BLaER1 treated with 17β-estradiol and CSF1 and Interleukin-3, amounts not matched to agents 10 nM and 100 nM (cell line): ENCODE data around the gene HSPG2.

Source experiments
- H3K27ac ChIP-seq, 11 experiments: shearing (Covaris generic); formaldehyde crosslinking; 2 replicates each; pipeline ENCODE4 v1.8.1; 2022
- H3K27me3 ChIP-seq, 11 experiments: shearing (Covaris generic); formaldehyde crosslinking; 2 replicates each; pipeline ENCODE4 v1.8.1; 2022
- H3K36me3 ChIP-seq, 11 experiments: shearing (Covaris generic); formaldehyde crosslinking; 2 replicates each; pipeline ENCODE4 v1.8.1; 2022
- H3K4me1 ChIP-seq, 10 experiments: shearing (Covaris generic); formaldehyde crosslinking; 2 replicates each; pipeline ENCODE4 v1.8.1; 2022
- H3K4me2 ChIP-seq, 11 experiments: shearing (Covaris generic); formaldehyde crosslinking; 2 replicates each; pipeline ENCODE4 v1.8.1; 2022
- H3K4me3 ChIP-seq, 10 experiments: shearing (Covaris generic); formaldehyde crosslinking; 2 replicates each; pipeline ENCODE4 v1.8.1; 2022
- H3K9ac ChIP-seq, 11 experiments: shearing (Covaris generic); formaldehyde crosslinking; 2 replicates each; pipeline ENCODE4 v1.8.1; 2022
- H3K9me3 ChIP-seq, 11 experiments: shearing (Covaris generic); formaldehyde crosslinking; replicated peaks in 1 of 11; 2 replicates each; pipeline ENCODE4 v1.8.1; 2022
- H4K20me1 ChIP-seq, 11 experiments: shearing (Covaris generic); formaldehyde crosslinking; 2 replicates each; pipeline ENCODE4 v1.8.1; 2022
- Cebpa-rat ChIP-seq, 11 experiments: shearing (Covaris generic); IDR thresholded peaks; 2 replicates each; pipeline ENCODE4 v1.8.1; 2022

Gene HSPG2

GRCh38 chr1:21854751-21855131 is 82.4 kb downstream of the HSPG2 start:
- no peak for TF ChIP-seq Cebpa-rat (IDR thresholded peaks at IDR 0.05)
- H3K36me3 ChIP-seq, result peaks cover 5 to 98% (median 72%) of the 10 kb centered on the region in 11 experiments; a peak in 19 of 22 replicates
- peaks cover 0 to 58% (median 20%) of the 10 kb centered on the region in 10 experiments; a peak in 12 of 20 replicates for H3K4me1 ChIP-seq

DNA sequence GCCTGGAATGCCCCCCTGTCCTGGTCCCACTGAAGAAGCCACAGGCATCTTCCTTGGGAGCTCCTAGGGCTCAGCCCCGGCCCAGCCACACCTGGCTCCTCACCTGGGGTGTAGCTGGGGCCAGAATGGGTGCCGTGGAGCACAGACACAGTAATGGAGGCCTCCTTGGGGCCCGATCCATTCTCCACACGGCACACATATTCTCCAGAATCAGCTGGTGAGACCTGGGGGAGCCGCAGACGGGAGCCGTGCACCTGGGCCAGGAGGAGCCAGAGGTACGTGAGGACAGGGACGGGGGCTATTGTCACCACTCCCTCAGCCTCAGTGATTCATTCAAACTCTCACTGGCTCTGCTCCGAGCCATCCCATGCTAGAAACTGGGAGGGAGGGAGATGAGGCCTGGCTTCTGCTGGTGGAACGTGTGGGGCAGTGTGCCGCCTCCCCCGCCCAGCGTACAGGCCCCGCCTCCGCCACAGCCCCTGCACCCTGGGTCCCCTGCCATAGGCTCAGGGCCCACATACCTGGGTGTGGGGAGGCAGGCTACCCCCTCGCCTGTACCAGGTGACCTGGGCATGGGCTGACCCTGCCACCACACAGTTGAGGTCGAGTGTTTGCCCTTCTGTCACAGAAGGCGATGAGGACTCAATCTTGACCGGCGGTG is 82.9 kb downstream of the HSPG2 start:
- H3K27me3 ChIP-seq, result no peaks in the 10 kb centered on the region
- H3K9me3 ChIP-seq, result no peaks in the 10 kb centered on the region
- peaks cover 5 to 98% (median 68%) of the 10 kb centered on the region in 11 experiments; a peak in 19 of 22 replicates for H3K36me3 ChIP-seq
- no peak overlapping the region; a peak in 1 of 22 replicates for H3K27ac ChIP-seq
- H3K4me1 ChIP-seq, result peaks cover 0 to 58% (median 20%) of the 10 kb centered on the region in 10 experiments; a peak in 12 of 20 replicates
- H3K9ac ChIP-seq, result no peak overlapping the region
- no peak overlapping the region for H3K4me3 ChIP-seq
- peaks cover 0 to 5% (median 0%) of the 10 kb centered on the region in 11 experiments; a peak in 1 of 22 replicates for H4K20me1 ChIP-seq
- H3K4me2 ChIP-seq, result no peak overlapping the region
- TF ChIP-seq Cebpa-rat (IDR thresholded peaks at IDR 0.05), result no peak

More at GRCh38 chr1:21854751-21855131, 82.4 kb downstream of the HSPG2 start:
- Histone ChIP-seq H3K9ac (no peak overlapping the region), H3K4me3 (no peak overlapping the region), H3K9me3 (no peaks in the 10 kb centered on the region), H3K4me2 (no peak overlapping the region), H3K27me3 (no peaks in the 10 kb centered on the region), H4K20me1 (peaks cover 0 to 5% (median 0%) of the 10 kb centered on the region in 11 experiments; a peak in 1 of 22 replicates), H3K27ac (no peak overlapping the region; a peak in 1 of 22 replicates)

GRCh38 chr1:21853131-21853427 is 84.0 kb downstream of the HSPG2 start:
- Histone ChIP-seq H3K27ac (peak overlapping the region in 1 of 11 experiments; percentile 35; a peak in 1 of 22 replicates), H3K4me3 (no peak overlapping the region), H3K27me3 (no peaks in the 10 kb centered on the region), H3K4me2 (peak overlapping the region in 3 of 11 experiments; percentile 55 to 66 (median 61); a peak in 5 of 22 replicates), H3K9ac (no peak overlapping the region), H3K36me3 (peaks cover 5 to 98% (median 72%) of the 10 kb centered on the region in 11 experiments; a peak in 21 of 22 replicates), H4K20me1 (peaks cover 0 to 5% (median 0%) of the 10 kb centered on the region in 11 experiments; a peak in 1 of 22 replicates), H3K4me1 (peaks cover 0 to 49% (median 16%) of the 10 kb centered on the region in 10 experiments; a peak in 12 of 20 replicates), H3K9me3 (no peaks in the 10 kb centered on the region)
- TF ChIP-seq Cebpa-rat (IDR thresholded peaks at IDR 0.05), result no peak

- Histone ChIP-seq H3K9ac (no peak overlapping the region), H3K27me3 (no peaks in the 10 kb centered on the region), H4K20me1 (peaks cover 0 to 5% (median 0%) of the 10 kb centered on the region in 11 experiments; a peak in 1 of 22 replicates), H3K4me1 (peaks cover 0 to 43% (median 11%) of the 10 kb centered on the region in 10 experiments; a peak in 12 of 20 replicates), H3K9me3 (no peaks in the 10 kb centered on the region), H3K36me3 (peaks cover 5 to 98% (median 76%) of the 10 kb centered on the region in 11 experiments; a peak in 21 of 22 replicates), H3K4me3 (no peak overlapping the region), H3K27ac (peak overlapping the region in 2 of 11 experiments; percentile 17 to 35; a peak in 2 of 22 replicates), H3K4me2 (peak overlapping the region in 5 of 11 experiments; percentile 12 to 66 (median 55); a peak in 7 of 22 replicates)
- no peak for TF ChIP-seq Cebpa-rat (IDR thresholded peaks at IDR 0.05)
Measured at GRCh38 chr1:21852282-21853130, 84.6 kb downstream of the HSPG2 start.

DNA sequence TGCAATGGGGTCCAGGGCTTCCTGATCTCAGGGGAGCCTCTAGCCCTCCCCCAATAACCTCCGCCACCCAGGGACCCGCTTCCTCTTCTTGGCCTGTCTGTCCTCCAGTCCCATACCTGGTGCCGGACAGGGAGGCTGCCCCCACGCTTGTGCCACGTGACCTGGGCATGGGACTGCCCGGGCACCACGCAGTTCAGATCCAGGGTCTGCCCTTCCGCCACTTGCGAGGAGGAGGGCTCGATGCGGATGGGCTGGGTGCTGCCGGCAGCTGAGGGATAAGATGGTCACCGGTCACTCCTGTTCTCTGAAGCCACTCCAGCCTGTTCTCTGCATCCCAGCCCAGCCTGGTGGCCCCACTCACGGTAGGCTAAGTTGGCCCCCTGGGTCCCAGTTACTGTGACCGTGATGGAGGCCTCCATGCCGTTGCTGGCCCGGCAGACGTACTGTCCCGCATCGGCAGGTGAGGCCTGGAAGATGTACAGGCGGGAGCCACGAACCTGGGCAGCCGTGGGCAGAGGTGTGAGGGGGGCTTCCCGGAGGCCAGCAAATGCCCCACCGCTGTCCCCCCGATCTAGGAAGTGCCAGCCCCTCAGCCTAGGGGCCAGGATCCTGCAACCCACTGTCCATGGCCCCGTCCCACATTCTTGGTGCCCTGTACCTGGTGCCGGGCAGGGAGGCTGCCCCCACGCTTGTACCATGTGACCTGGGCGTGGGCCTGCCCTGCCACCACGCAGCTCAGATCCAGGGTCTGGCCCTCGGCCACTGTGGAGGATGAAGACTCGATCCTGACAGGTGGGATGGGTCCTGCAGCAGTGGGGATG is 85.5 kb downstream of the HSPG2 start:
- H3K4me1 ChIP-seq, result peaks cover 0 to 34% (median 6%) of the 10 kb centered on the region in 10 experiments; a peak in 10 of 20 replicates
- H3K9ac ChIP-seq, result no peak overlapping the region
- peaks cover 0 to 5% (median 0%) of the 10 kb centered on the region in 11 experiments; a peak in 1 of 22 replicates for H4K20me1 ChIP-seq
- TF ChIP-seq Cebpa-rat (IDR thresholded peaks at IDR 0.05), result no peak
- H3K9me3 ChIP-seq, result no peaks in the 10 kb centered on the region
- peaks cover 5 to 98% (median 76%) of the 10 kb centered on the region in 11 experiments; a peak in 21 of 22 replicates for H3K36me3 ChIP-seq
- H3K27me3 ChIP-seq, result no peaks in the 10 kb centered on the region
- no peak overlapping the region for H3K4me3 ChIP-seq
- peak overlapping the region in 5 of 11 experiments; percentile 12 to 66 (median 55); a peak in 6 of 22 replicates for H3K4me2 ChIP-seq
- peak overlapping the region in 1 of 11 experiments; percentile 17; a peak in 1 of 22 replicates for H3K27ac ChIP-seq

DNA sequence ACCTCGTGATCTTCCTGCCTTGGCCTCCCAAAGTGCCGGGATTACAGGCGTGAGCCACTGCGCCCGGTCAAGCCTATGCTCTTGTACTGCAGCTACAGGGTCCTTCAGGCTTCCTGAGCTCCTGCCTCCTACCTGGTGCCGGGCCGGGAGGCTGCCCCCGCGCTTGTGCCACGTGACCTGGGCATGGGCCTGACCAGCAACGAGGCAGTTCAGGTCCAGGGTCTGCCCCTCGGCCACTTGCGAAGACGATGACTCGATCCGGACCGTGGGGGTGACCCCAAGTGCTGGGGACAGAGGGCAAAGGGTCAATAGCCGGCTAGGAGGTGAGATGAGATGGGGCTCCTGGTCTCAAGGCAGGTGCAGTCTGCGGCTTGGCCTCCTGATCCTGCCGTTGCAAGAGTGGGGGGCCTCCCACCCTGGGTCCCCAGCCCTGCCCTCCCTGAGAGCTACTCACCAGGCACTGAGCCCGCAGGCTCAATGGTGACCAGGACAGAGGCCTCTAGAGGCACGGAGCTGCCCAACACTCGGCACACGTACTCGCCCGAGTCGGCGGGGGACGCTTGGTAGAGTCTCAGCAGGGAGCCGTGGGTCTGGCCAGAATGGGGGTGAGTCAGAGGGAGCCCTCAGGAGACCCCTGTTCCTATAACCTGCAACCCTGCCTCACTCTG is 87.1 kb downstream of the HSPG2 start:
- Histone ChIP-seq H4K20me1 (peaks cover 0 to 5% (median 0%) of the 10 kb centered on the region in 11 experiments; a peak in 2 of 22 replicates), H3K27me3 (no peaks in the 10 kb centered on the region), H3K27ac (no peak overlapping the region), H3K36me3 (peaks cover 5 to 96% (median 80%) of the 10 kb centered on the region in 11 experiments; a peak in 21 of 22 replicates), H3K4me2 (no peak overlapping the region), H3K4me3 (no peak overlapping the region), H3K9me3 (no peaks in the 10 kb centered on the region), H3K9ac (no peak overlapping the region), H3K4me1 (peaks cover 0 to 20% (median 5%) of the 10 kb centered on the region in 10 experiments; a peak in 10 of 20 replicates)
- TF ChIP-seq Cebpa-rat (IDR thresholded peaks at IDR 0.05), result no peak

- Histone ChIP-seq H3K36me3 (peaks cover 5 to 96% (median 78%) of the 10 kb centered on the region in 11 experiments; a peak in 21 of 22 replicates), H3K4me3 (no peak overlapping the region), H3K4me1 (peaks cover 0 to 20% (median 5%) of the 10 kb centered on the region in 10 experiments; a peak in 10 of 20 replicates), H3K9me3 (no peaks in the 10 kb centered on the region), H4K20me1 (no peaks in the 10 kb centered on the region; a peak in 3 of 22 replicates), H3K9ac (no peak overlapping the region), H3K4me2 (no peak overlapping the region), H3K27me3 (no peaks in the 10 kb centered on the region), H3K27ac (no peak overlapping the region)
- no peak for TF ChIP-seq Cebpa-rat (IDR thresholded peaks at IDR 0.05)
Measured at GRCh38 chr1:21848524-21849174, 88.5 kb downstream of the HSPG2 start.
